H1 (cell line): ENCODE results near the gene GBF1. TPM values are rescaled to one million over a fixed set of nuclear protein-coding genes. Genes with fewer than 3 reads are reported as not detected.

Source experiments
- CTCF ChIA-PET: fragments of 300-600 bp; sonication (Branson Sonifier 250); formaldehyde crosslinking; loops from one replicate; lab custom pipeline; 2021; ENCODE audit not compliant: partially characterized antibody; lab: Charles Lee
- POLR2A ChIA-PET: fragments of 300-600 bp; sonication (Branson Sonifier 250); formaldehyde crosslinking; loops from one replicate; lab custom pipeline; 2021; ENCODE audit warnings: inconsistent platforms; ENCODE audit not compliant: partially characterized antibody; lab: Charles Lee
- DNase-seq, 2 experiments: peaks; one replicate each; pipeline versions ENCODE4 v3.0.0 to v3.0.0-alpha.2; 2010 to 2022; ENCODE audit warnings: low spot score in 2 of 2, low read depth in 1 of 2, mixed read lengths in 1 of 2
- FAIRE-seq: peaks from 2 replicates; lab custom pipeline; 2011; peaks lifted over from hg19 to GRCh38; lab: Jason Lieb, UNC
- H2AFZ ChIP-seq: 2 replicates; pipeline ENCODE4 v1.8.1; 2012; ENCODE audit warnings: low read length, inconsistent platforms
- H2AK5ac ChIP-seq: 2 replicates; pipeline ENCODE4 v1.6.1; 2013; ENCODE audit warnings: low read depth, low read length
- H2BK120ac ChIP-seq: replicated peaks from 2 replicates; pipeline ENCODE3; 2013; ENCODE audit warnings: low read depth, low read length, inconsistent platforms
- H2BK12ac ChIP-seq: 2 replicates; pipeline ENCODE4 v1.6.1; 2013; ENCODE audit warnings: low read depth, low read length
- H2BK15ac ChIP-seq: 2 replicates; pipeline ENCODE4 v1.6.1; 2013; ENCODE audit warnings: low read length
- H2BK20ac ChIP-seq: 2 replicates; pipeline ENCODE4 v1.6.1; 2013; ENCODE audit warnings: low read length
- H2BK5ac ChIP-seq: 2 replicates; pipeline ENCODE4 v1.6.1; 2013; ENCODE audit warnings: low read depth, low read length
- H3K14ac ChIP-seq: 2 replicates; pipeline ENCODE4 v1.6.1; 2013; ENCODE audit warnings: inconsistent platforms; ENCODE audit not compliant: insufficient read length
- H3K18ac ChIP-seq: 2 replicates; pipeline ENCODE4 v1.6.1; 2013; ENCODE audit warnings: low read length; ENCODE audit errors: extremely low read depth
- H3K23ac ChIP-seq: 2 replicates; pipeline ENCODE4 v1.6.1; 2013; ENCODE audit warnings: inconsistent platforms; ENCODE audit not compliant: insufficient read length
- H3K23me2 ChIP-seq: 2 replicates; pipeline ENCODE4 v1.6.1; 2013; ENCODE audit warnings: low read depth, low read length
- H3K27ac ChIP-seq: 2 replicates; pipeline ENCODE4 v1.6.1; 2011; ENCODE audit warnings: low read depth, low read length, inconsistent platforms
- H3K27me3 ChIP-seq, 4 experiments: replicated peaks in 1 of 4; 1 replicate in 1 of 4; 2 replicates in 3 of 4; pipeline versions ENCODE4 v1.6.1 to v1.8.1; 2011 to 2013; ENCODE audit warnings: low read length in 3 of 4, mild to moderate bottlenecking in 3 of 4, inconsistent platforms in 2 of 4, mixed read lengths in 2 of 4, moderate library complexity in 1 of 4; ENCODE audit not compliant: control insufficient read depth in 3 of 4, insufficient read depth in 3 of 4; ENCODE audit errors: extremely low read depth in 1 of 4
- H3K36me3 ChIP-seq, 4 experiments: 2 replicates each; pipeline versions ENCODE4 v1.6.1 to v1.8.1; 2011 to 2013; ENCODE audit warnings: mild to moderate bottlenecking in 4 of 4, low read length in 3 of 4, moderate library complexity in 2 of 4, control low read depth in 1 of 4, inconsistent platforms in 1 of 4; ENCODE audit not compliant: insufficient read depth in 4 of 4, control insufficient read depth in 2 of 4
- H3K4ac ChIP-seq: replicated peaks from 2 replicates; pipeline ENCODE3; 2013; ENCODE audit warnings: low read length, low read depth, mixed read lengths, inconsistent platforms; ENCODE audit not compliant: insufficient read length
- H3K4me1 ChIP-seq, 4 experiments: replicated peaks in 1 of 4; 1 replicate in 1 of 4; 2 replicates in 3 of 4; pipeline versions ENCODE4 v1.6.1 to v1.8.1; 2011 to 2013; ENCODE audit warnings: low read length in 3 of 4, inconsistent platforms in 2 of 4, mixed read lengths in 1 of 4; ENCODE audit not compliant: insufficient read depth in 4 of 4, control insufficient read depth in 3 of 4
- H3K4me2 ChIP-seq, 2 experiments: 2 replicates each; pipeline versions ENCODE4 v1.6.1 to v1.8.1; 2011 to 2013; ENCODE audit warnings: low read depth in 2 of 2, low read length in 2 of 2, control low read depth in 1 of 2, inconsistent platforms in 1 of 2, mild to moderate bottlenecking in 1 of 2; ENCODE audit not compliant: insufficient read depth in 1 of 2
- H3K4me3 ChIP-seq, 4 experiments: fragments of 200-600, 300-600 bp in 1 of 4; sonication (generic), shearing (Covaris generic), sonication (Bioruptor Twin) in 1 of 4; 2 replicates each; pipeline versions ENCODE4 v1.5.1 to v1.8.1; 2011 to 2016; ENCODE audit warnings: low read length in 4 of 4, low read depth in 3 of 4, control low read depth in 2 of 4, inconsistent platforms in 2 of 4, mild to moderate bottlenecking in 2 of 4, mixed read lengths in 1 of 4, moderate library complexity in 1 of 4; ENCODE audit not compliant: insufficient read depth in 2 of 4; ENCODE audit errors: extremely low read depth in 1 of 4
- H3K56ac ChIP-seq: replicated peaks from 2 replicates; pipeline ENCODE3; 2013; ENCODE audit warnings: low read depth, mild to moderate bottlenecking, mixed read lengths, low read length, inconsistent platforms; ENCODE audit not compliant: insufficient read length
- H3K79me1 ChIP-seq: 2 replicates; pipeline ENCODE4 v1.6.1; 2013; ENCODE audit warnings: low read depth, low read length, control low read depth
- H3K79me2 ChIP-seq, 2 experiments: 2 replicates each; pipeline versions ENCODE4 v1.6.1 to v1.8.1; 2012 to 2013; ENCODE audit warnings: low read length in 2 of 2, mild to moderate bottlenecking in 2 of 2, inconsistent platforms in 1 of 2; ENCODE audit not compliant: insufficient read depth in 2 of 2, control insufficient read depth in 1 of 2
- H3K9ac ChIP-seq, 4 experiments: replicated peaks in 1 of 4; 1 replicate in 1 of 4; 2 replicates in 3 of 4; pipeline versions ENCODE4 v1.6.1 to v1.8.1; 2011 to 2013; ENCODE audit warnings: low read depth in 3 of 4, low read length in 3 of 4, control low read depth in 2 of 4, mild to moderate bottlenecking in 2 of 4, moderate library complexity in 2 of 4, inconsistent platforms in 1 of 4; ENCODE audit errors: extremely low read depth in 1 of 4
- H3K9me3 ChIP-seq, 2 experiments: 2 replicates each; pipeline versions ENCODE4 v1.6.1 to v1.8.1; 2012 to 2013; ENCODE audit warnings: mild to moderate bottlenecking in 2 of 2, moderate library complexity in 2 of 2, control low read depth in 1 of 2, inconsistent platforms in 1 of 2, low read depth in 1 of 2, low read length in 1 of 2, mixed read lengths in 1 of 2; ENCODE audit not compliant: insufficient read depth in 2 of 2
- H4K20me1 ChIP-seq, 2 experiments: replicated peaks in 1 of 2; 2 replicates each; pipeline versions ENCODE3 to v1.8.1; 2011 to 2013; ENCODE audit warnings: inconsistent platforms in 2 of 2, low read length in 2 of 2, mild to moderate bottlenecking in 1 of 2; ENCODE audit not compliant: insufficient read depth in 2 of 2, control insufficient read depth in 1 of 2
- H4K5ac ChIP-seq: 2 replicates; pipeline ENCODE4 v1.6.1; 2013; ENCODE audit warnings: low read length, low read depth, mixed read lengths, inconsistent platforms; ENCODE audit not compliant: insufficient read length
- H4K8ac ChIP-seq: 2 replicates; pipeline ENCODE4 v1.8.0; 2013; ENCODE audit warnings: mild to moderate bottlenecking, moderate library complexity, low read length, inconsistent platforms; ENCODE audit not compliant: insufficient read depth; ENCODE audit errors: extremely low read depth
- H4K91ac ChIP-seq: replicated peaks from 2 replicates; pipeline ENCODE3; 2013; ENCODE audit warnings: low read length, mixed read lengths, inconsistent platforms; ENCODE audit not compliant: insufficient read length
- BCL11A ChIP-seq, 2 experiments: IDR thresholded peaks; one replicate each; pipeline ENCODE4 v1.6.1; 2011; ENCODE audit warnings: low read depth in 2 of 2, low read length in 2 of 2, mild to moderate bottlenecking in 2 of 2
- BRCA1 ChIP-seq: IDR thresholded peaks from 2 replicates; pipeline ENCODE4 v1.6.1; 2012; ENCODE audit warnings: low read depth, low read length, improper control_type of control experiment
- CBX8 ChIP-seq: fragments of 300-800, 300-1000 bp; sonication (generic); IDR thresholded peaks from 2 replicates; pipeline ENCODE4 v1.7.1; 2016; ENCODE audit warnings: low read depth, low read length, borderline replicate concordance
- EGR1 ChIP-seq: IDR thresholded peaks from 2 replicates; pipeline ENCODE4 v1.6.1; 2011; ENCODE audit warnings: low read depth, low read length, borderline replicate concordance
- JUN ChIP-seq: IDR thresholded peaks from 2 replicates; pipeline ENCODE4 v1.6.1; 2011; ENCODE audit warnings: low read depth, mild to moderate bottlenecking, improper control_type of control experiment, low read length
- KDM1A ChIP-seq: fragments of 200-600, 300-600 bp; sonication (generic); IDR thresholded peaks from 2 replicates; pipeline ENCODE4 v1.7.1; 2016; ENCODE audit warnings: mild to moderate bottlenecking, low read length, borderline replicate concordance
- SIN3A ChIP-seq, 2 experiments: IDR thresholded peaks in 1 of 2; conservative IDR thresholded peaks in 1 of 2; 2 replicates each; pipeline ENCODE4 v1.6.1; 2011 to 2012; ENCODE audit warnings: low read length in 2 of 2, improper control_type of control experiment in 1 of 2, low read depth in 1 of 2, mild to moderate bottlenecking in 1 of 2
- TEAD4 ChIP-seq: IDR thresholded peaks from 2 replicates; pipeline ENCODE4 v1.6.1; 2012; ENCODE audit warnings: low read depth, low read length, inconsistent platforms, mixed read lengths
- WGBS, 2 experiments: shearing (Covaris generic) in 1 of 2; methylation state at CpG; one replicate each; pipeline versions ENCODE4 v1.1.6 to v1.1.7; 2013 to 2015; ENCODE audit warnings: low lambda C conversion rate in 2 of 2, mixed read lengths in 2 of 2, inconsistent platforms in 1 of 2, low coverage in 1 of 2, missing lambda C conversion rate in 1 of 2; ENCODE audit not compliant: insufficient replicate concordance in 2 of 2, insufficient coverage in 1 of 2, insufficient read length in 1 of 2; ENCODE audit errors: extremely low coverage in 1 of 2, missing lambda C conversion rate in 1 of 2; 5-methylcytosine and 5-hydroxymethylcytosine counted together
- polyA plus RNA-seq, 7 experiments: library from polyadenylated mRNA; depleted of rRNA in 3 of 7; stranded (reverse) in 5 of 7; unstranded in 2 of 7; fragments of >200 nt in 5 of 7; fragments of 200-250 nt in 2 of 7; gene quantifications; 1 replicate in 5 of 7; 2 replicates in 1 of 7; 4 replicates in 1 of 7; pipeline versions ENCODE4 v1.2.1 to v1.2.3, GENCODE V29; 2011 to 2013; ENCODE audit warnings: missing spikeins in 2 of 7, mixed read lengths in 2 of 7
- total RNA-seq: library from RNA; stranded (reverse); fragmentation: NEBNext Ultra II Directional; extraction: Animal tissue kit (Norgen Biotek cat#: 25700); gene quantifications from 2 replicates; pipeline ENCODE4 v1.2.1, GENCODE V29; 2021

GBF1 gene
- total and polyA plus RNA-seq, 2 of the 8 experiments (the other 6 are each of a cell fraction or from before 2014, with no cell fraction given) = 11.0 to 25.5 TPM

DNA sequence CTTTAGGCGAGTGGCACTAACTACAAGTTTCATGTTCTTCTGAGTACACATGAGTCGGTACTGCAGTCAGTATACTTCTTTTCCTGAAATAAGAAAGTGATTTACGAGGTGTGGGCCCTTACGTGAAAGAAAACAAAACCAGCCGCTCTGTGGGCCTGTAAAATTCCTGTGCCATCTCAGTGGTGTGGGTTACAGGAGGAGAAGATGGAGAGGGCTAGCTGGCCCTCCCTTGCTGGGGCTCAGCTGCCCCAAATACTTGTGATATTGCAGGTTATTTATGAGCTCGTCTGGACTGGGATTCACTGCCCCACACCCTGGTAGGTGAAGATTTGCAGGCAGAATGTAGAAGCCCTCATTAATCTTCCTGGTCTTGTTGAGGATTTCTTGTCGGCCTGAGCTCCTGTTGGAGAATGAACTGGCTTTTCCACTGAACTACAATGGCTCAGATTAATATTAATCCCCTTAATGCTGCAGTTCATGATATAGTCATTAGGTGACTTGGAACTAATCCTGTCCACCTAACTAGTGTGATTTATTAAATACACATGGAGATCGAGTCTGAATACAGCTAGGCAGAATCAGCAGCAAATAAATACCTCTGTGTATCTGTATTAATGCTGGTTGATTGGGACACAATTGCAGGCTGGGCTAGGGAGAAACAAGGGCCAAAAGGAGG is 68.0 kb downstream of the GBF1 start:
- ChIA-PET POLR2A (no interaction called here), CTCF (interaction anchor here (0.6 to 3.3 kb wide), 14 partner anchors 15 to 90 kb away, joined by 3 to 14 read pairs (median 3); no protein-coding TSS in a partner anchor)
- Histone ChIP-seq H2BK20ac (no peak overlapping the region), H2BK5ac (no peak overlapping the region), H3K14ac (no peak overlapping the region), H3K56ac (no peak overlapping the region), H3K23me2 (no peaks in the 10 kb centered on the region), H3K4me1 (peaks cover 0 to 3% (median 0%) of the 10 kb centered on the region in 4 experiments; a peak in 1 of 7 replicates), H3K23ac (no peak overlapping the region), H3K79me2 (peaks cover 0 to 4% of the 10 kb centered on the region in 2 experiments; a peak in 1 of 4 replicates), H3K18ac (no peak overlapping the region), H2AK5ac (no peak overlapping the region), H3K36me3 (no peaks in the 10 kb centered on the region), H4K91ac (no peak overlapping the region), H3K4ac (no peak overlapping the region), H2AFZ (no peak overlapping the region), H3K4me2 (no peak overlapping the region), H3K9me3 (no peaks in the 10 kb centered on the region), H2BK15ac (no peak overlapping the region), H4K8ac (no peak overlapping the region), H3K9ac (no peak overlapping the region), H2BK120ac (no peak overlapping the region), H4K20me1 (peaks cover 2 to 3% of the 10 kb centered on the region in 2 experiments), H4K5ac (no peak overlapping the region), H3K79me1 (no peaks in the 10 kb centered on the region), H3K27ac (no peak overlapping the region)
- no peak for FAIRE-seq
- WGBS, 2 experiments = 89% methylated on average over 8 of the region's 8 CpGs; no CpG with 5 or more reads in 1 of the 2 experiments
- DNase-seq = no peak
- TF ChIP-seq KDM1A = no peak
- no peak for TF ChIP-seq TEAD4
- no peak for TF ChIP-seq CBX8
- TF ChIP-seq JUN = no peak
- TF ChIP-seq SIN3A (conservative IDR thresholded peaks at IDR 0.05 in 1 of 2, IDR thresholded peaks at IDR 0.05 in 1 of 2; ENCODE audit: low read depth in 1 of 2, low read length in 2 of 2) = no peak
- no peak for TF ChIP-seq BCL11A (IDR thresholded peaks at IDR 0.05; ENCODE audit: low read depth in 2 of 2, low read length in 2 of 2)
- TF ChIP-seq BRCA1 = no peak
- no peak for TF ChIP-seq EGR1
- TF ChIP-seq, all 59 proteins: peak for 0
- H2BK12ac ChIP-seq = no peak overlapping the region
- H3K27me3 ChIP-seq = no peaks in the 10 kb centered on the region
- no peak overlapping the region for H3K4me3 ChIP-seq
